ENCODE results near the gene SPPL2B.

SPPL2B gene

DNA sequence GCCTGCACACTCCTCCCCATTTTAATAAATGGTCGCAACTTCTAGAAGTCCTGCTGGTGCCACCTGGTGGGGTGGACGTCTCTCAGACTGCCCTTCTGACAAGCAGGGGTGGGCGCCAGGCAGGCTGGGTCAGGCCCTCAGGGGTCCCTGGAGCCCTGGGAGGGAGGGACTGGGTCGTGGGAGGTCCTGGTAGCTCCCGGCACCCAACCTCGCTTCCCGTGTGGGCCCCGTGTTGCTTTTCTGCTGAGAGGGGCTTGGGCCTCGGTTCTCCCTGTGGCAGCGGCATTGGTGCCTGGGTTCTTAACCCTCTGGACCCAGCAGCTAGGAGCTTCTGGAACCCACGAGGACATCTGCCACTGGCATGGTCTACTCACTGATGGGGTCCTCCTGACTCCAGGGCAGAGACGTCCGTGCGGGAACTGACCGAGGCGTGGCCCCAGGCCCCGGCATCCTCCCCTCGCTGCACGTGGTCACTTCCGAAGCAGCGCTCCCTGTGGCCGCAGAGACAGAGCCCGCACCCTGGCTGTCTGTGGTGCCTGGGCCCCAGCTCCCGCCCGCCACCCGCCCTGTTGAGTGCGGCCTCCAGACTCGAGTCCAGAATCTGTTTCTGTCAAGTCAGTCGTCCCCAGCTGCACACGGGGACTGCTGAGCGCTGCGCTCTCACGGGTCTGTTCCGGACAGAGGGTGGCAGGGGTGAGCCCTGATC lies 25.6 kb downstream of the SPPL2B start:
- Histone ChIP-seq H3K4me1 (ENCODE audit: control insufficient read depth, insufficient read depth, low read length) (no peaks in the 10 kb centered on the region), H3K9ac (ENCODE audit: low read length) (no peak overlapping the region), H3K36me3 (ENCODE audit: control insufficient read depth, insufficient read depth, low read length, severe bottlenecking) (peaks cover 21% of the 10 kb centered on the region), H3K9me3 (ENCODE audit: control insufficient read depth, low read length) (no peaks in the 10 kb centered on the region), H3K27me3 (replicated peaks; ENCODE audit: control insufficient read depth, insufficient read depth, low read length) (peaks cover 4% of the 10 kb centered on the region), H3K4me3 (ENCODE audit: low read length) (no peak overlapping the region)
- DNase-seq (ENCODE audit: low read depth): no peak

DNA sequence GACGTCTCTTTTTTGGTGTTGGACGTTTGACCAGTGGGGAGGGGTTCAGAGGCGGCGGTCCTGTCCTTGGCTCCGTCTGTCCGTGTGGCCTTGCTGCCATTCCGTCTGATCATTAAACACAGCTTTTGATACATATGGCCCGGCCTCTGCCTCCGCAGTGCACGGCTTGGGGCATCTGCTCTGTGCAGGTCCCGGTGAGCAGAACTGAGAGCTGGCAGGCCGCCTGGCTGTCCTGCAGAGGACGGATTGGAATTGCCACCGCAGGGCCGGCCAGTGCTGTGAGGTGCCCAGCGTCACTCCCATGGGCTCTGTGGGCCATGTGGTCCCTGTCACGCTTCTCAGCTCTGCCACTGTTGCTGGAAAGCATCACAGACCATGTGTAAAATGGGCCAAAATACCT lies 26.2 kb downstream of the SPPL2B start:
- DNase-seq (ENCODE audit: low read depth): no peak
- Histone ChIP-seq H3K9ac (ENCODE audit: low read length) (no peak overlapping the region), H3K9me3 (ENCODE audit: control insufficient read depth, low read length) (no peaks in the 10 kb centered on the region)

DNA sequence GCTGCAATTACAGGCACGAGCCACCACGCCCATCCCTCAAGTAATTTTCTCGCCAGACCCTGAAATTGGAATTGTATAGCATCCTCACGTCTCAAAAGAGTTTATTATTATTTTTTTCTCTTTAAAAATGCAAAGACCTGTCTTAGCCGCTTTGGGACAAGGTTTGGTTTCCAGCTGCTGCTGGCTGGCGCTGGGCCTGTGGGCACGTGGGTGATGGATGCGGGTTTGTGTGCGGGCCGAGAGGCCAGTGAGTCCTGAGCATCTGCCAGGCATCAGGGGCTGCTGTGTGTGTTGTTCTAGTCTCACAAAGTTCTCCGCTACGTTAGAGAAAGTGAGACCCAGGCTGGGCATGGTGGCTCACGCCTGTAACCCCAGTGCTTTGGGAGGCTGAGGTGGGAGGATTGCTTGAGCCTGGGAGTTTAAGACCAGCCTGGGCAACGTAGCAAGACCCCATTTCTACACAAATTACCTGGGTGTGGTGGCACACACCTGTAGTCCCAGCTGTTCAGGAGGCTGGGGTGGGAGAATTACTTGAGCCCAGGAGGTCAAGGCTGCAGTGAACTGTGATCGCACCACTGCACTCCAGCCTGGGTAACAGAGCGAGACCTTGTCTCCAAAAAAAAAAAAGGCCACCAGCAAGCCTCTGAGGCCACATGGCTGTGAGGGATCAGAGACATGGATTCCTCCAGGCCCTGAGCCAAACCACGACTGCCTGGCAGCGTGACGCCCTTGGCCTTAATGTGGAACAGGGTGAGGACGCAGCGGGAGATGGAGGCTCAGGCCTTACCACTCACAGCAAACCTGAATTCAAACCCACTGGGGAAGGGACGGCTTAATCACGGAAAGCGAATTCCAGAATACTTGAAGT lies 26.9 kb downstream of the SPPL2B start:
- Histone ChIP-seq H3K4me1 (ENCODE audit: control insufficient read depth, insufficient read depth, low read length) (no peaks in the 10 kb centered on the region), H3K27me3 (replicated peaks; ENCODE audit: control insufficient read depth, insufficient read depth, low read length) (peaks cover 6% of the 10 kb centered on the region), H3K9ac (ENCODE audit: low read length) (no peak overlapping the region), H3K36me3 (ENCODE audit: control insufficient read depth, insufficient read depth, low read length, severe bottlenecking) (peaks cover 11% of the 10 kb centered on the region), H3K4me3 (ENCODE audit: low read length) (no peak overlapping the region), H3K9me3 (ENCODE audit: control insufficient read depth, low read length) (no peaks in the 10 kb centered on the region)
- DNase-seq (ENCODE audit: low read depth): peak; percentile 8

More for the DNA sequence above, 26.2 kb downstream of the SPPL2B start:
- peaks cover 6% of the 10 kb centered on the region for H3K27me3 ChIP-seq (replicated peaks; ENCODE audit: control insufficient read depth, insufficient read depth, low read length)
- no peaks in the 10 kb centered on the region for H3K4me1 ChIP-seq (ENCODE audit: control insufficient read depth, insufficient read depth, low read length)
- H3K4me3 ChIP-seq (ENCODE audit: low read length): no peak overlapping the region
- peaks cover 19% of the 10 kb centered on the region for H3K36me3 ChIP-seq (ENCODE audit: control insufficient read depth, insufficient read depth, low read length, severe bottlenecking)

DNA sequence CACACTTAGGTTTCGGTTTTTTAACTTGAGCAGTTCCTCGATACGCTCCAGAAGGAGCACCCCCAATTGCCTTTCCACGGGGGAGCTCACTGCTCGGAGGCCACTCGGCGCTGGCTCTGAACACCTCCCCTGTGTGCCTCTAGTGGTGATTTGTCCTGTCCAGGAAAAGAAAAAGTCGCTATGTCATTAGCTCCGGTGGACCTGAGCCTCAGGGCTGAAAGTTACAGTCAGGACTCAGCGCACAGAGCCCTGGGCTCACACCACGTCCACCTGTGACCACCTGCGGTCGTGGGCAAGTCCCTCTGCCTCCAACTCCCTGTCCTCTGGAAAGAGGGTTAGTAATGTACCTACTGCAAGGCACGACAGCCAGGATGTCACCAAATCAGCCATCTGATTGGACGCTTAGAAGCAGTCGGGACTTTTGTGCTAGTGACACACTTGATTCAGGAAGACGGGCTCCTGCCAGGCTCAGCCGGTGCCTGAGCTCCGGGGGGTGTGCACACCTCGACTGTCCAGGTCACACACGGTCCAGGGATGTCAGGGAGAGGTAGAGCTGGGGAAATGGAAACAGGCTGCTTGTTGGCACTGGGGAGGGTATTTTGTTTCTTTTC lies 27.7 kb downstream of the SPPL2B start:
- DNase-seq (ENCODE audit: low read depth): no peak
- H3K4me3 ChIP-seq (ENCODE audit: low read length): no peak overlapping the region
- no peaks in the 10 kb centered on the region for H3K4me1 ChIP-seq (ENCODE audit: control insufficient read depth, insufficient read depth, low read length)
- no peak overlapping the region for H3K9ac ChIP-seq (ENCODE audit: low read length)
- peaks cover 8% of the 10 kb centered on the region for H3K36me3 ChIP-seq (ENCODE audit: control insufficient read depth, insufficient read depth, low read length, severe bottlenecking)
- peaks cover 6% of the 10 kb centered on the region for H3K27me3 ChIP-seq (replicated peaks; ENCODE audit: control insufficient read depth, insufficient read depth, low read length)
- no peaks in the 10 kb centered on the region for H3K9me3 ChIP-seq (ENCODE audit: control insufficient read depth, low read length)

DNA sequence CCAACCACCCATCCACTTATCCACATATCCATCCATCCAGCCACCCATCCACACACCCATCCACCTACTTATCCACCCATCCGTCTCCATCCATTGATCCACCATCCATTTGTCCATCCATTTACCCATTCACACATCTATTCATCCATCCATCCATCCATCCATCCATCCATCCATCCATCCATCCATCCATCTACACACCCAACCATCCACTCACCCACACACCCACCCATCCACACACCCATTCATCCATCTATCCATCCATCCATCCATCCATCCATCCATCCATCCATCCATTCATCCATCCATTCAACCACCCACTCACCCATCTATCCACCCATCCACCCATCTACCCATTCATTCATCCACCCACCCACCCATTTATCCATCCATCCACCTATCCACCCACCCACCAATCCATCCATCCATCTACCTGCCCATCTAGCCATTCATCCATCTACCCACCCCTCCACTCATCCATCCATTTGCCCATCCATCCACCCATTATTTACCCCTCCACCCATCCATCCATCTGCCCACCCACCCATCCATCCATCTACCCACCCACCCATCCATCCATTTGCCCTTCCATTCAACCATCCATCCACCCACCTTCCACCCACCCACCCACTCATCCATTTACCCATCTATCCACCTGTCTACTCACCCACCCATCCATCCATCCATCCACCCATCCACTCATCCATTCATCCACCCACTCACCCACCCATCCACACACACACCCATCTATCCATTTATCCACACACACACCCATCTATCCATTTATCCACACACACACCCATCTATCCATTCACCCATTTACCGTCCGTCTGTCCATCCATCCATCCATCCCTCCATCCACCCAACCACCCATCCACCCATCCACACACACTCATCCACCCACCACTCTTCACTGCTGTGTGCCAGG lies 29.1 kb downstream of the SPPL2B start:
- Histone ChIP-seq H3K36me3 (ENCODE audit: control insufficient read depth, insufficient read depth, low read length, severe bottlenecking) (peaks cover 8% of the 10 kb centered on the region), H3K9me3 (ENCODE audit: control insufficient read depth, low read length) (no peaks in the 10 kb centered on the region), H3K27me3 (replicated peaks; ENCODE audit: control insufficient read depth, insufficient read depth, low read length) (peaks cover 19% of the 10 kb centered on the region), H3K9ac (ENCODE audit: low read length) (no peak overlapping the region), H3K4me1 (ENCODE audit: control insufficient read depth, insufficient read depth, low read length) (no peaks in the 10 kb centered on the region), H3K4me3 (ENCODE audit: low read length) (no peak overlapping the region)
- DNase-seq (ENCODE audit: low read depth): no peak

DNA sequence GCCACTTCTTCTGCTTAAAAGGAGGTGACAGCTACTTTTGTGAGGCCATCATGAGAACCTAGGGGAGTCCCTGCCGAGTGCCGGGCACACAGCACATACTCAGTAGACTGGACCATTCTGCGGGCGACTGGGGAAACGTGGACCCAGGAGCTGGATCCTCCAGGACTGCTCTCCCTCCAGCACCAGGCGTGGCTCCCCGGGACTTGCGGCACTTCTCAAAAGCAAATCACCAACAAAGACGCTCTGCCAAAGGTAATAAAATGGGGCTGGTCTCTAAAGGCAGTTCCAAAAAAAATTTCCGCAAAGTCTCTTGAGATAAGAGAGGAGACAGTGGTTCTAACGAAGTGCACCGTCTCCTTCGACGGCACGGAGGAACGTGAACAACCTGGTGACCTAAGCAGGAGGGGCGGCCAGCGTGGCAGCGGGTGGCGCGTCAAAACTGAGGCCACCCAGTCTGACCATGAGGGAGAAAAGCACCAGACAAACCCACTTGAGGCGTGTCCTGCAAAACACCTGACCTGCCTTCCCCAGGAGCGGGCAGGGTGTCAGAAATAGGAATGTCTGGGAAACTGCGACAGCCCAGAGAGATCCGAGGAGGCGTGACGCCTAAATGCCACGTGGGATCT lies 30.2 kb downstream of the SPPL2B start:
- H3K27me3 ChIP-seq (replicated peaks; ENCODE audit: control insufficient read depth, insufficient read depth, low read length): peaks cover 28% of the 10 kb centered on the region
- no peak for DNase-seq (ENCODE audit: low read depth)

DNA sequence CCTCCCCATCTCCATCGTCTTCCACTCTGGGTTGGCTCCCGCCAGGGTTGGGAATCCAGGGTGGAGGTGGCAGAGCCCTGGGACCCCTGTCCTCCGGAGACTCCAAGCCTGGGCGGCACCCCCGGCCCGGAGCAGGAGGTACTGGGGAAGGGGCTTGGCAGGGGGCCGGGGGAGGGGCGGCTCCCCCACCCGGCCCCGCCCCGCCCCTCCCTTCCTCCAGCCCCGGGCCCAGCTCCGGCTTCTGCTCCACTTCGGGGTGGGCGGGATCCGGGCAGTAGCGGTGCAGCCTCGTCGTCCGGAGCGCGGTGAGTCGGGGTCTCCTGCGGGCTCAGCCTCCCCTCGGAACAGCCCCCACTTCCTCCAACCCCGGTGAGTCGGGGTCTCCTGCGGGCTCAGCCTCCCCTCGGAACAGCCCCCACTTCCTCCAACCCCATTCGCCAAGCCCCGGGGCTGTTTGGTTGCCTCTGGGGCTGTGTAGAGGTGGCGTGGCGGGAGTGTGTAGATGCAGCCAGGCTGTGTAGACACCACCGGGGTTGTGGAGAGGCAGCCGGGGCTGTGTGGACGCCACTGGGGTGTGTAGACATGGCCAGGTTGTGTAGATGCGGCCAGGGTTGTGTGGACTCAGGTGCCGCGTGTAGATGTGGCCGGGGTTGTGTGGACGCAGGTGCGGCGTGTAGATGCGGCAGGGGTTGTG lies 31.7 kb downstream of the SPPL2B start, which contains the start of gene TMPRSS9:
TMPRSS9 (plus strand) TSS at position 274 of the 694 bp plus-strand sequence. CDS start 29,521 bp downstream, outside the sequence.
- no peak for DNase-seq (ENCODE audit: low read depth)
- Histone ChIP-seq H3K27me3 (replicated peaks; ENCODE audit: control insufficient read depth, insufficient read depth, low read length) (peaks cover 37% of the 10 kb centered on the region), H3K9me3 (ENCODE audit: control insufficient read depth, low read length) (no peaks in the 10 kb centered on the region), H3K4me1 (ENCODE audit: control insufficient read depth, insufficient read depth, low read length) (no peaks in the 10 kb centered on the region), H3K36me3 (ENCODE audit: control insufficient read depth, insufficient read depth, low read length, severe bottlenecking) (no peaks in the 10 kb centered on the region), H3K4me3 (ENCODE audit: low read length) (no peak within 1 kb of the TSS), H3K9ac (ENCODE audit: low read length) (no peak within 1 kb of the TSS)

More for the DNA sequence above, 30.2 kb downstream of the SPPL2B start:
- no peaks in the 10 kb centered on the region for H3K36me3 ChIP-seq (ENCODE audit: control insufficient read depth, insufficient read depth, low read length, severe bottlenecking)
- no peak overlapping the region for H3K9ac ChIP-seq (ENCODE audit: low read length)
- H3K4me3 ChIP-seq (ENCODE audit: low read length): no peak overlapping the region
- no peaks in the 10 kb centered on the region for H3K4me1 ChIP-seq (ENCODE audit: control insufficient read depth, insufficient read depth, low read length)
- no peaks in the 10 kb centered on the region for H3K9me3 ChIP-seq (ENCODE audit: control insufficient read depth, low read length)

DNA sequence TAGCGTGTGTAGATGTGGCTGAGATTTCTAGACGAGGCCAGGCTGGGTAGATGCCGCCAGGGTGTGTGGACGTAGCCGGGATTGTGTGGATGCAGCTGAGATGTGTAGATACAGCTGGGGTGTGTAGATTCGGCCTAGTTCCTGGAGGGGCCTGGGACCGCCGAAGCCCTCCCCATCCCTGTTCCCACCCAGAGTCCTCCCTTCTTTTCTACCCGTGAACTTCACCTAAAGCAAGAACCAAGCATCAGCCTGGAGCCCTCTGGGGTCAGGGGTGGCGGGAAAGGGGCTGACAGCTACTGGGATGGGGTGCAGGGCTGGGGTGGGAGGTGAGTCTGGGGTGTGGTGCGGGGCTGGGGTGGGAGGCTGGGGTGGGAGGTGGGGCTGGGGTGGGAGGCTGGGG lies 32.3 kb downstream of the SPPL2B start:
- H3K4me1 ChIP-seq (ENCODE audit: control insufficient read depth, insufficient read depth, low read length): no peaks in the 10 kb centered on the region
- H3K9me3 ChIP-seq (ENCODE audit: control insufficient read depth, low read length): no peaks in the 10 kb centered on the region
- DNase-seq (ENCODE audit: low read depth): no peak
- H3K4me3 ChIP-seq (ENCODE audit: low read length): no peak overlapping the region
- no peaks in the 10 kb centered on the region for H3K36me3 ChIP-seq (ENCODE audit: control insufficient read depth, insufficient read depth, low read length, severe bottlenecking)
- no peak overlapping the region for H3K9ac ChIP-seq (ENCODE audit: low read length)
- peaks cover 43% of the 10 kb centered on the region for H3K27me3 ChIP-seq (replicated peaks; ENCODE audit: control insufficient read depth, insufficient read depth, low read length)

DNA sequence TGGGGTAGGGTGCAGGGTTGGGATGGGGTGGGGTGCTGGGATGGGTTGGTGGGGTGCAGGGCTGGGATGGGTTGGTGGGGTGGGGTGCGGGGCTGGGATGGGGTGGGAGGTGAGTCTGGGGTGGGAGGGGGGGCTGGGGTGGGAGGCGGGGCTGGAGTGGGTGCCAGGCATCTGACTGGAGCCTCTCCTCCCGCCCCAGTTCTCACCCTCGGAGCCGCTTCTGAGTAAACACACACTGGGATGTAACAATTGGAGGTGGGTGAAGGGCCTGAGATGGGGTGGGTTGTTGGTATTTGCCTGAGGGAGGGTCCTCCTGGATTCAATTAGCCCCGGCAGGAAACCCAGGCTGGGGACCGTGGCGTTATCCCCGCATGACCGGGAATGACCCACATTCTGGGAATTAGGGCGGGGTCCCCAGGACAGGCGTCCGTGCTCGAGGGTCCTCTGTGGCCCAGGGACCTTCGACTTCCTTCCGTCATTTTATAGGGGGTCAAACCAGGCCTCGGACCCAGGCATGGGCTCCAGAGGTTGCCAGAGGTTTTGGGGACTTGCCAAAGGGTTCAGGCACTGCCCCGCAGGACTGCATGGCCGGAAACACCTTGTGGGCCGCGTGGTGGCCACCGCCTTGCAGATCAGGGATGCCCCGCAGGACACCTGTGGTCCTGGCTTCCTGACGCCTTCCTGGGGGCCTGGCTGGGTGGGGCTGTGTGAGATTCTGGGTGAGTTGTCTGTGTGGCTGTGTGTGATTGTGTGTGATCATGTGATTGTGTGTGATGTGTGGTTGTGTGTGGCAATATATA lies 33.0 kb downstream of the SPPL2B start:
- no peak overlapping the region for H3K4me3 ChIP-seq (ENCODE audit: low read length)
- peaks cover 48% of the 10 kb centered on the region for H3K27me3 ChIP-seq (replicated peaks; ENCODE audit: control insufficient read depth, insufficient read depth, low read length)
- H3K9ac ChIP-seq (ENCODE audit: low read length): no peak overlapping the region
- H3K9me3 ChIP-seq (ENCODE audit: control insufficient read depth, low read length): no peaks in the 10 kb centered on the region
- no peaks in the 10 kb centered on the region for H3K36me3 ChIP-seq (ENCODE audit: control insufficient read depth, insufficient read depth, low read length, severe bottlenecking)
- no peak for DNase-seq (ENCODE audit: low read depth)
- no peaks in the 10 kb centered on the region for H3K4me1 ChIP-seq (ENCODE audit: control insufficient read depth, insufficient read depth, low read length)

Data from adipocyte (in vitro differentiated cells).